Panc1 (cell line): Measurements from ENCODE around the gene UTP20. TPM values are rescaled to one million over a fixed set of nuclear protein-coding genes. Genes with fewer than 3 reads are reported as not detected.

Experiments used
- ATAC-seq: fragments of 200-7000 bp; cut with Tn5 transposase; 2 replicates; pipeline ENCODE4 v1.9.1; 2020; ENCODE audit warnings: mild to moderate bottlenecking, moderate library complexity
- BruUV-seq: library from RNA; stranded (reverse); fragments of 400-500 nt; replicated peaks from 2 replicates; lab custom pipeline; 2021; lab: Mats Ljungman, UMichigan
- CTCF ChIA-PET: fragments of 300-600 bp; sonication (Branson Sonifier 250); formaldehyde crosslinking; loops from one replicate; lab custom pipeline; 2022; ENCODE audit warnings: antibody characterized with exemption; lab: Charles Lee
- POLR2A ChIA-PET: fragments of 300-600 bp; sonication (Branson Sonifier 250); formaldehyde crosslinking; loops from one replicate; lab custom pipeline; 2022; ENCODE audit warnings: antibody characterized with exemption; lab: Charles Lee
- DNase-seq: peaks from one replicate; pipeline ENCODE4 v3.0.0-alpha.2; 2010; ENCODE audit warnings: low read depth, low spot score
- H3K27ac ChIP-seq: 2 replicates; pipeline ENCODE4 v1.5.1; 2011; ENCODE audit warnings: mild to moderate bottlenecking, low read length, inconsistent platforms
- H3K27me3 ChIP-seq: fragments of 200-500 bp; sonication (Bioruptor generic); 2 replicates; pipeline ENCODE4 v1.6.0; 2014; ENCODE audit warnings: low read length, inconsistent platforms; ENCODE audit not compliant: control insufficient read depth, insufficient read depth
- H3K36me3 ChIP-seq: fragments of 200-500 bp; sonication (Bioruptor generic); 2 replicates; pipeline ENCODE4 v1.5.1; 2014; ENCODE audit warnings: inconsistent platforms, mild to moderate bottlenecking, low read length, moderate library complexity; ENCODE audit not compliant: control insufficient read depth, insufficient read depth
- H3K4me1 ChIP-seq: 2 replicates; pipeline ENCODE4 v1.5.1; 2011; ENCODE audit warnings: inconsistent platforms, mild to moderate bottlenecking, low read length, moderate library complexity; ENCODE audit not compliant: control insufficient read depth, insufficient read depth
- H3K4me3 ChIP-seq, 2 experiments: 2 replicates each; pipeline ENCODE4 v1.5.1; 2011 to 2012; ENCODE audit warnings: low read depth in 2 of 2, low read length in 2 of 2, mild to moderate bottlenecking in 2 of 2, inconsistent platforms in 1 of 2, moderate library complexity in 1 of 2
- H3K9me3 ChIP-seq: fragments of 200-500 bp; sonication (Bioruptor generic); 2 replicates; pipeline ENCODE4 v1.5.1; 2014; ENCODE audit warnings: low read depth, mild to moderate bottlenecking, inconsistent platforms, low read length, moderate library complexity; ENCODE audit not compliant: control insufficient read depth, insufficient read depth
- POLR2AphosphoS5 ChIP-seq: IDR thresholded peaks from 2 replicates; pipeline ENCODE4 v1.6.1; 2012; ENCODE audit warnings: mild to moderate bottlenecking, low read depth, low read length, moderate library complexity
- SIN3A ChIP-seq: IDR thresholded peaks from 2 replicates; pipeline ENCODE4 v1.6.1; 2012; ENCODE audit warnings: low read depth, mild to moderate bottlenecking, low read length, moderate library complexity, borderline replicate concordance; ENCODE audit not compliant: insufficient read depth
- TCF7L2 ChIP-seq: IDR thresholded peaks from 2 replicates; pipeline ENCODE4 v1.6.1; 2011; ENCODE audit warnings: mild to moderate bottlenecking, low read depth, low read length, inconsistent platforms
- in situ Hi-C: cut with HindIII; loops from 2 replicates; pipeline ENCODE4 v1.10.0; 2016; ENCODE audit warnings: low sequenced_read_pairs, low pct_unique_long_range_greater_than_20kb
- intact Hi-C: fragments of 100-400 bp; cut with micrococcal nuclease; formaldehyde crosslinking; loops from one replicate; pipeline ENCODE4 v1.10.0; 2022; ENCODE audit not compliant: unreplicated experiment
- total RNA-seq: library from RNA; stranded (reverse); gene quantifications from one replicate; pipeline ENCODE4 v1.2.1, GENCODE V29; 2021; ENCODE audit not compliant: unreplicated experiment
- TF ChIP-seq, protein P1 (sequence below): fragments of 450-650 bp; IDR thresholded peaks from 2 replicates; pipeline ENCODE4 v1.5.1; 2017; ENCODE audit warnings: mild to moderate bottlenecking
- TF ChIP-seq, protein P2 (sequence below), 2 experiments: IDR thresholded peaks; 2 replicates each; pipeline ENCODE4 v1.6.1; 2011 to 2012; ENCODE audit warnings: low read depth in 2 of 2, control low read depth in 1 of 2, low read length in 1 of 2, mild to moderate bottlenecking in 1 of 2, moderate library complexity in 1 of 2; ENCODE audit not compliant: insufficient read depth in 1 of 2

The UTP20 gene
- total RNA-seq, 1 experiment from 2014 or later = 33.5 TPM

DNA sequence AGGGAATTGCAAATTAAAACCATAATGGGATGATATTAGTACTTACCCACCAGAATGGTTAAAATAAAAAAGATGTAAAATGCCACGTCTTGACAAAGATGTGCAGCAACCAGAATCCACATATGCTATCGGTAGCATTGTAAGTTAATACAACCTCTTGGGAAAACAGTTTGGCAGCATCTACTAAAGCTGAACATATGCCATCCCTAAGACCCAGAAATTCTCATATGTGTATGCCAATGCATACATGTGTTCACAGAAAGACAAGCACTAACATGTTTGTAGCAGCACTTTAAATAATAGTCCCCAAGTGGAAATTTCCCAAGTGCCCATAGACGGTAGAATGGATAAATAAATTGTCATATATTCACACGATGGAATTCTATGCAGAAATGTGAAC is 41.6 kb upstream of the UTP20 start:
- intact Hi-C loops (no loop called here), in situ Hi-C loops (no loop called here)
- H3K4me3 ChIP-seq = no peak overlapping the region
- ATAC-seq = no peak
- no peaks in the 10 kb centered on the region for H3K36me3 ChIP-seq
- CTCF ChIA-PET = no interaction called here
- H3K27ac ChIP-seq = no peak overlapping the region
- BruUV-seq = no TSS peak
- no peak for DNase-seq
- H3K27me3 ChIP-seq = no peaks in the 10 kb centered on the region
- no peaks in the 10 kb centered on the region for H3K4me1 ChIP-seq
- TF ChIP-seq, protein P1, sequence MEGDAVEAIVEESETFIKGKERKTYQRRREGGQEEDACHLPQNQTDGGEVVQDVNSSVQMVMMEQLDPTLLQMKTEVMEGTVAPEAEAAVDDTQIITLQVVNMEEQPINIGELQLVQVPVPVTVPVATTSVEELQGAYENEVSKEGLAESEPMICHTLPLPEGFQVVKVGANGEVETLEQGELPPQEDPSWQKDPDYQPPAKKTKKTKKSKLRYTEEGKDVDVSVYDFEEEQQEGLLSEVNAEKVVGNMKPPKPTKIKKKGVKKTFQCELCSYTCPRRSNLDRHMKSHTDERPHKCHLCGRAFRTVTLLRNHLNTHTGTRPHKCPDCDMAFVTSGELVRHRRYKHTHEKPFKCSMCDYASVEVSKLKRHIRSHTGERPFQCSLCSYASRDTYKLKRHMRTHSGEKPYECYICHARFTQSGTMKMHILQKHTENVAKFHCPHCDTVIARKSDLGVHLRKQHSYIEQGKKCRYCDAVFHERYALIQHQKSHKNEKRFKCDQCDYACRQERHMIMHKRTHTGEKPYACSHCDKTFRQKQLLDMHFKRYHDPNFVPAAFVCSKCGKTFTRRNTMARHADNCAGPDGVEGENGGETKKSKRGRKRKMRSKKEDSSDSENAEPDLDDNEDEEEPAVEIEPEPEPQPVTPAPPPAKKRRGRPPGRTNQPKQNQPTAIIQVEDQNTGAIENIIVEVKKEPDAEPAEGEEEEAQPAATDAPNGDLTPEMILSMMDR = no peak
- TF ChIP-seq, protein P2, sequence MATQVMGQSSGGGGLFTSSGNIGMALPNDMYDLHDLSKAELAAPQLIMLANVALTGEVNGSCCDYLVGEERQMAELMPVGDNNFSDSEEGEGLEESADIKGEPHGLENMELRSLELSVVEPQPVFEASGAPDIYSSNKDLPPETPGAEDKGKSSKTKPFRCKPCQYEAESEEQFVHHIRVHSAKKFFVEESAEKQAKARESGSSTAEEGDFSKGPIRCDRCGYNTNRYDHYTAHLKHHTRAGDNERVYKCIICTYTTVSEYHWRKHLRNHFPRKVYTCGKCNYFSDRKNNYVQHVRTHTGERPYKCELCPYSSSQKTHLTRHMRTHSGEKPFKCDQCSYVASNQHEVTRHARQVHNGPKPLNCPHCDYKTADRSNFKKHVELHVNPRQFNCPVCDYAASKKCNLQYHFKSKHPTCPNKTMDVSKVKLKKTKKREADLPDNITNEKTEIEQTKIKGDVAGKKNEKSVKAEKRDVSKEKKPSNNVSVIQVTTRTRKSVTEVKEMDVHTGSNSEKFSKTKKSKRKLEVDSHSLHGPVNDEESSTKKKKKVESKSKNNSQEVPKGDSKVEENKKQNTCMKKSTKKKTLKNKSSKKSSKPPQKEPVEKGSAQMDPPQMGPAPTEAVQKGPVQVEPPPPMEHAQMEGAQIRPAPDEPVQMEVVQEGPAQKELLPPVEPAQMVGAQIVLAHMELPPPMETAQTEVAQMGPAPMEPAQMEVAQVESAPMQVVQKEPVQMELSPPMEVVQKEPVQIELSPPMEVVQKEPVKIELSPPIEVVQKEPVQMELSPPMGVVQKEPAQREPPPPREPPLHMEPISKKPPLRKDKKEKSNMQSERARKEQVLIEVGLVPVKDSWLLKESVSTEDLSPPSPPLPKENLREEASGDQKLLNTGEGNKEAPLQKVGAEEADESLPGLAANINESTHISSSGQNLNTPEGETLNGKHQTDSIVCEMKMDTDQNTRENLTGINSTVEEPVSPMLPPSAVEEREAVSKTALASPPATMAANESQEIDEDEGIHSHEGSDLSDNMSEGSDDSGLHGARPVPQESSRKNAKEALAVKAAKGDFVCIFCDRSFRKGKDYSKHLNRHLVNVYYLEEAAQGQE (IDR thresholded peaks at IDR 0.05; ENCODE audit: insufficient read depth in 1 of 2, low read depth in 2 of 2, low read length in 1 of 2) = no peak
- TF ChIP-seq SIN3A (no peak), TCF7L2 (no peak), POLR2AphosphoS5 (no peak)
- POLR2A ChIA-PET = no interaction called here
- no peaks in the 10 kb centered on the region for H3K9me3 ChIP-seq

DNA sequence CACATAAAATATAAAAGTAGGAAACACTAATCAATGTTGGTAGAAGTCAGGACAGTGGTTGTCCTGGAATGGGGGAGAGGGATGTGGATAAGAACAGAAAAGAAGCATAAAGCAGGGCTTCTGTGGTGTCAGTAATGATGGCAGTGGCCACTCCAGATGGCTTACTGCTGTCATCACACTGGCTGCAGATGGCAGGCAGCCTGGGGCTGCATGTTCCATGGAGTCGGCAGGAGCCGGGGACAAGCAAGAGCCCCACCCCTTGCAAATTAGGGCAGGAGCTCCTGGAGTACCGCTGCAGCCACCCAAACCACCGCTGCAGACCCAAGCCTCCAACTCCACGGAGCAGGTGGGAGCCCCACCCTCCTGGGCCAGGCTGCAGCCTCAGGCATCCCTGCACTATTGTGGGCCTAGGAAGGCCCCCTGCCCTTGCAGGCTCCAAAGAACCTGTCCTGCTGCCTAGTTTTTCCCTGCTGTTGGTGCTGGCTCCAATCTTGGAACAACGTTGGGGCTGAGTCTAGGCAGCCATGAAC is 41.0 kb upstream of the UTP20 start:
- no peaks in the 10 kb centered on the region for H3K27me3 ChIP-seq
- H3K9me3 ChIP-seq = no peaks in the 10 kb centered on the region
- no peaks in the 10 kb centered on the region for H3K36me3 ChIP-seq
- no TSS peak for BruUV-seq
- no peaks in the 10 kb centered on the region for H3K4me1 ChIP-seq
- no peak overlapping the region for H3K4me3 ChIP-seq
- DNase-seq = no peak
- intact Hi-C loops = no loop called here
- H3K27ac ChIP-seq = no peak overlapping the region
- POLR2A ChIA-PET = no interaction called here
- CTCF ChIA-PET = no interaction called here
- TF ChIP-seq, protein P2 (IDR thresholded peaks at IDR 0.05; ENCODE audit: insufficient read depth in 1 of 2, low read depth in 2 of 2, low read length in 1 of 2) = no peak
- TF ChIP-seq, protein P1 = no peak
- no peak for TF ChIP-seq TCF7L2
- no peak for TF ChIP-seq POLR2AphosphoS5
- TF ChIP-seq SIN3A = no peak
- in situ Hi-C loops = no loop called here
- ATAC-seq = no peak
